ENCODE measurements around the gene SLC7A5.
A peak's percentile ranks its signal among the peaks of the same experiment; 100 is the strongest.

SLC7A5 gene

GRCh38 chr16:87845807-87846619, 23.3 kb downstream of the SLC7A5 start:
- no peak for DNase-seq (ENCODE audit: low read depth)

DNA sequence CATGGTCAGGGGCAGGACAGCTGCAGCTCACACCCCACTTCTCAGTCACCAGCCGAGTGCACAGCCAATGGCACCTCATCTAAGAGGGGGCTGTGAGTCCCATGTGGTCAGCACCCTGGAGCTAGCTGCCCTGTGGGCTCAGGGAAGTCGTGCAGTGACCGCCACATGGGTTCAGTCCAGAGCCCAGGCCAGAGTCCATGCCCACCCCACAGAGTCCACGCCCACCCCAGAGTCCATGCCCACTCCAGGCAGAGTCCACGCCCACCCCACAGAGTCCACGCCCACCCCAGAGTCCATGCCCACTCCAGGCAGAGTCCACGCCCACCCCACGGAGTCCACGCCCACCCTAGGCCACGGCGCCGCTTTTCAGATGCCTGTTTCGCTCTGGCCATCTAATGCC, 24.1 kb downstream of the SLC7A5 start:
- DNase-seq (ENCODE audit: low read depth) = no peak

GRCh38 chr16:87844809-87845208, 24.5 kb downstream of the SLC7A5 start:
- DNase-seq (ENCODE audit: low read depth) = no peak

DNA sequence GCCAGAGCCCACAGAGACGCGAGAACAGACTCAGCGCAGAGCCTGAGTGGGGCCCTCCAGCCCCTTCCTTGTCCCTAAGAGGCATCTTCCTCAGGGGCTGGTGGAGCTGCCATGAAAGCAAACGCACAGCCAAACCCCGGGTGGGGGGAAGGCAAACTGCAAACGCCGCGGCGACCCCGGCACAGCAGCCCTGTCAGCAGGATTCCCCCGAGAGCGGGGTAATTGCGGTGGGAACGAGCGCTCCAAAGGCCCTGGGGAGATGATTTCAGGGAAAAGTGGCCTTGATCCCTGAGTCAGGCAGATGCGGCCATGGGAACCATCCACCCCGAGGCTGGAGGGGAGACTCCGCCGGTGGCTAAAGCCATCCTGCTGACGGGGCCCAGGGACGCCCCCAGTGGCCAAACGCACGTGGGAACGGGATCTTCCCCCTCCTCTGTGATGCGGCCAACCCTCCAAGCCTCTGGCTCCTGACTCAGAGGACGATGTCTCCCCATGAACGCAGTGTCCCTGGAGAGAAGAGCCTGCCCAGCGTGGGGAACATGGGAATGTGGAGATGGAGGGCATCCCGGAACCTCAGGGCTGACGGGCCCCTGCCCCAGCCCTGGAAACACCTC, 25.1 kb downstream of the SLC7A5 start:
- DNase-seq (ENCODE audit: low read depth) = no peak

DNA sequence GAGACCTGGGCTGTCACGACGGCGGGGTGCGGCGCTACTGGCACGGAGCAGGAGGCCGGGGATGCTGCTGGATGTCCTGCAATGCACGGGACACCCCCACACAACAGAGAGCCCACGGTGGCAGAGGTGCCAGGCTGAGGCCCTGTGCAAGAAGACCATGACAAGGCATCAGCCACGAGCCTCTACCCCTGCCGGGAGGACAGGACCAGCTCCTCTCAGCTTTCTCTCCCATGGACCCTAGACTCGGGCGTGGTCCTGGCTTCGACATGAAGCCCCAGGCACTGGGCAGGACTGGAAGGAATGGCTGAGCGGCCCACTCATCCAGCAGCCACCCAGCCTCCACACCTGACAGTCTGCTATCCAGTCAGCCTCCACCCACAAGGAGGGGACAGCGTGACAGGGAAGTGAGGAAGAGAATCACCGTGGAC, 25.6 kb downstream of the SLC7A5 start:
- DNase-seq (ENCODE audit: low read depth) = no peak

- DNase-seq (ENCODE audit: low read depth) = no peak
Observed at GRCh38 chr16:87842209-87842869, 27.0 kb downstream of the SLC7A5 start.

DNA sequence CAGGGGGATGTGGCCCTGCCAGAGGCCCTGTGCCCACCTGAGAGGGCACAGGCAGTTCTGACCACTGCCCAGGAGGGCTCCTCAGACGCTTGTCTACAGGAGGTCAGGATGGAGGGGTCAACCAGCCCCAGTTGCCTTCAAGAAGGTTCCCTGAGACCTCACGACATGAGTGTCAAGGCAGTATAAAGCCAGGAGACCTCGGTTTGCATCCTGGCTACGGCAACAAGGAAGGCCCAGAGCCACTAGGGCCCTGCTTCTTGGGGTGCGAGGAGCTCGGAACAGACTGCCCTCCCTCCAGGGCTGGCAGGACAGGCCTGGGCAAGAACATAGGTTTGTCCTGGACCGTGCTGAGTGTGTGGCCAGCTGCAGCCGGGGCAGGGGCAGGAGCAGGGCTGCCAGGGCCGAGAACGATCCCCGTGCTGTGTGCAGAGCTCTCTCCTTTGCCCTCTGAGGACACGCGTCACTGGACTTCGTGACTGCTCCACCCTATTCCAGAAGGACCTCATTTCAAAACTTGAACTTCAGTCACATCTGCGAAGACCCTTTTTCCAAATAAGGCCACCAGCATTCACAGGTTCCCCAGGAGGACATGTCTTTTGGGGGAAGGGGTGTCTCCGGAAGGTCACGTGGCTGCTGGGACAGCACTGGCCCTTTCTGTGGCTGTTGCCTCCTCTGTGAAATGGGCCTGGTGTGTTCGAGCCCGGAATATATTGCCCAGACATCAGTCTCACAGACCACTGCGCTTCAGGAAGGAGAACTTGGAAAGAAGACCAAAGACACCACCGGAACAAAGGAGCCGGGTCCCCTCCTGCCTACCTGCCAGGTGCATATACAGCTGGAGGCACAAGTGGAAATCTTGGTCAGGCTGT, 27.7 kb downstream of the SLC7A5 start:
- no peak for DNase-seq (ENCODE audit: low read depth)

- peak; percentile 58 for DNase-seq (ENCODE audit: low read depth)
Observed at GRCh38 chr16:87840271-87840978, 28.9 kb downstream of the SLC7A5 start.

DNA sequence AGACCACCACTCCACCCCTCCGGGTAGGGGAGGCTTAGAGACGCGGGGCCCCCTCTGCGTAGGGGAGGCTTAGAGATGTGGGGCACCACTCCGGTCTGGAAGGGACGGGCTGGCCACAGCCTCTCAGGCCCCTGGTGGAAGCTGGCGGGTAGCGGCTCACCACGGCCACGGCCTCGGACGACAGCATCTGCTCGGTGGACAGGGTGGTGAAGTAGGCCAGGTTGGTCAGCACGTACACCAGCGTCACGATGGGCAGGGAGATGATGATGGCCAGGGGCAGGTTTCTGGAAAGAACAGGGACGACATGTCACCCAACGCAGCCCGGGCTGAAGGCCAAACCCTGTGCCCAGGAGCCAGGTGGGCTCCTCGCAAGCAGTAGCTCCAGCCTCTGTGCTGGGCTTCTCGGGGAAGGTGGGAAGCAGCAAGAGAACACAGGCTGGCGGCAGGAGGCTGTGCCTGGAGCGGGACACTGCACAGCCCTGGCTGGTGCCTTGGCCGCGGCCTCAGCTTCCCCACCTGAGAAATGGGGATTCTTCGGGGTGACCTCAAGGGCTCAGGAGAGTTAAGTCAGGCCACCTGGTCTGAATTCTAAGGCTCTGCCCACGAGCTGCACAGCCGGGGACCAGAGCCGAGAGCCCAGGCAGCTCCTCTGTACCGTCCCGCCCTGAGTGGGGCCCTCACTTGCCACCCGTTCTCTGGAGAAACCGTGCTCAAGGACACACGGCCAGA, 29.6 kb downstream of the SLC7A5 start:
- DNase-seq (ENCODE audit: low read depth) = no peak

DNA sequence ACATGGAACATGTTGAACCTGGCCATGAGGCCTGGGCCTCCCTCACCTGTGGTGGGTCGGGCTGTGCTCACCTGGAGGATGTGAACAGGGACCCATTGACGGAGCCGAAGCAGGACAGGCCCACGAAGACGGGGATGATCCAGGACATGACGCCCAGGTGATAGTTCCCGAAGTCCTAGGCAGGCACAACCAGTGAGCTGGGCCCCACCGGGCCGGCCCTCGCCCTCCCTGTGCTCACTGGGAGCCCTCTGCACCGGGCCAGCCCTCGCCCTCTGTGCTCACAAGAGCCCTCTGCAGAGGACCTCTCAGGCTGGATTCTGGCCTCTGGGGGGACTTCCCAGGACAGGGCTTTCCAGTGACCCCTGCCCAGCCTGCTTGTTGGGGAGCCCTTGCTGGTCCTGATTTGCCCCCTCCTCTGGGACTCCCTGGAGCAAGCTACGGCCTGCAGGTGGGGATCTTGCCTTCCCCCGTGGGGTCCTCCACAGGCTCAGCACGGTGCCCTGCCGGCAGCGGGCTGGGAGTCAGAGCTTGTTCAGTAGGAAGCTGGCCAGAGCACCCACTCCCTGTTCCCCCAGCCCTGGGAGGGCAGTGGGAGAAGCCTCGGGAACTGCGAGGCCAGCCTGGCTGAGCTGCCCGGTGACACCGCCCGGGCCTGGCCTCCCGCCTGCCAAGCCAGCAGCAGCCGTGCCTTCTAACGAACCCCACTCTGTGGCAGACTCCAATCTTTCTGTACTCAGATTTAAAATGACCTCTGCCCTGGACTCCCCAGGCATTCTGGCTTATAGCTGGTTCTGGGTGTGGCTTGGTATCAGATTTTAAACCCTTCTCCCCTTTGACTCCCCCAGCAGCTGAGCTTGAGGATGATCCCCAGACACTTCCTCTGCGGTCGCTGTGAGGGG, 30.4 kb downstream of the SLC7A5 start:
- no peak for DNase-seq (ENCODE audit: low read depth)

- no peak for DNase-seq (ENCODE audit: low read depth)
Observed at GRCh38 chr16:87837627-87838289, 31.5 kb downstream of the SLC7A5 start.

DNA sequence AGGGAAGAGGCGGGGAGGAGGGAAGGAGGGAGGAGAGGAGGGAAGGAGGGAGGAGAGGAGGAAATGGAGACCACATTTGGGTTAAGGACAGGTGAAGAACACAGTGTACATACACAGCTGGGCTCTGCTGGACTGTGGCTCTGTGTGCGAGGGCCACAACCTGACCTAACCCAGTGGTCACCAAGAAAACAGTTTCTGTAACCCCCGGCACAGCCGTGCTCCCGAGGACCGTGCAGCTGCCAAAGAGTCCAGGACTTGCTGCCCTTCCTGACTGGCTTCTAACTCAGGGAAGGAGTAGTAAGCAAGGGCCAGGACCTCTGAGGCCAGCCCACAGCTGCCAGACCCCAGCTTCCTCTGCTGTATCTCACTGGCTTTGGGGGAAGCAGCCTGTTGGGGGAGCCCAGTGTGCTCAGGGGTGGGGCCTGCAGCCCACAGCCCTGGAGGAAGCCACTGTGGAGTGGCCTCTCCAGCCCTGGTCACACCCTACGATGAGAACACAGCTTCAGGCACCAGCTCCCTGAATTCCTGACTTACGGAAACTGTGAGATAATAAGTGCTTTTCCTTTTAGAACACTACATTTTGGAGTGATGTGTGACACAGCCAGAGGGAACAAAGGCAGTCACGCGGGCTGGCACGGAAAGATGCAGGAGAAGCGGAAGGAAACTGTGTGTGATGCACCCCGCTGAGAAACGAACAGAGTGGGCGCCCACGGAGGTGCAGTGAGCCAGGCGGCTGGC, 32.3 kb downstream of the SLC7A5 start:
- DNase-seq (ENCODE audit: low read depth) = no peak

- DNase-seq (ENCODE audit: low read depth) = no peak
Observed at GRCh38 chr16:87836346-87836843, 32.9 kb downstream of the SLC7A5 start.

GRCh38 chr16:87835882-87836331, 33.4 kb downstream of the SLC7A5 start:
- DNase-seq (ENCODE audit: low read depth) = no peak

GRCh38 chr16:87834668-87835473, 34.4 kb downstream of the SLC7A5 start:
- DNase-seq (ENCODE audit: low read depth) = peak; percentile 78

DNA sequence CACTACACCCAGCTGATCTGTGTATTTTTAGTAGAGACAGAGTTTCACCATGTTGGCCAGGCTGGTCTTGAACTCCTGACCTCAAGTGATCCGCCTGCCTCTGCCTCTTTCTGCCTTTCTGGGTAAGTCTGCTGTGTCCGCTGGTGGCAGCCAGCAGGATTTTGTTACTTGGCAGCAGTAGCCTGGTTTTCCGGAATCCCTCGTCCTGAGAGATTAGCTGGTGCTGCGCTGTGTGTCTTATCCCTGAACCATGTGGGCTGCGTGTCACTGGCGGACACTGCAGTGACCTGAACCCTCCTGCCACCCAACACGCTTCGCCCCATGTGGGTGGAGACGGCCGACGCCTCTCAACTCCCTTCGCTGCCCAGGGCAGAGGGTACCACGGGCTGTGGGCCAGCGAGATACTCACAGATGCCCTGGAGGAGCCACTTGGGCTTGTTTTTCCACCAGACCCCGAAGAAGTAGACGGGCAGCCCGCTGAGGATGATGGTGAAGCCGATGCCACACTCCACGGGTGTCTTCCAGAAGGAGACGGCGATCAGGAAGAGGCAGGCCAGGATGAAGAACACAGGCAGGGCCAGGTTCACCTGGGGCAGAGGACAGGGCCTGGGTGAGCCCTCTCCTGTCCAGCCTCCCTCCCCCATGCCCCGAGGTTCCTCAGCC, 35.2 kb downstream of the SLC7A5 start:
- no peak for DNase-seq (ENCODE audit: low read depth)

DNA sequence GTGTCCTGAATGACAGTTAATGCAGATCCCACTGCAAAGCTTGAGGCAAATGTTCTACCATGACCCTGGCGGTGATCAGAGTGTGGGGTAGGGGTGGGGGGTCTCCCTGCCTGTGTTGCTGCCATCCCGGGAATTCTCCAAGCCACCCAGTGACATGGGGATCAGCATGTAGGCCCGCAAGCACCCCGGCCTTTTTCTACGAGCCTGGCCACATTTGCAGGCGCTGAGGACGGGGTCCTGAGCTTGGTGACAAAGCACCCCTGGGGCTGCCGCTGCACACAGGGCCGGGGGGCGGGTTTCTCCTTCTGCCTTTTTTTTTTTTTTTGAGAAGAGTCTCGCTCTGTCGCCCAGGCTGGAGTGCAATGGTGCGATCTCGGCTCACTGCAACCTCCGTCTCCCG, 35.8 kb downstream of the SLC7A5 start:
- DNase-seq (ENCODE audit: low read depth) = no peak

Data from iris pigment epithelial cell (primary cell).